Sigmoid colon (tissue), 4 donors: ENCODE measurements around the gene GRAP2.

Experiments used
- POLR2A ChIP-seq, 2 donors: fragments of 450-650 bp; IDR thresholded peaks; one replicate each; pipeline ENCODE4 v1.6.1; 2016; ENCODE audit warnings: antibody characterized with exemption in 2 of 2, mild to moderate bottlenecking in 2 of 2, moderate library complexity in 2 of 2
- POLR2AphosphoS5 ChIP-seq, 4 donors: sonication (generic); formaldehyde crosslinking; IDR thresholded peaks; one replicate each; pipeline ENCODE4 v1.6.1; 2017; ENCODE audit warnings: antibody characterized with exemption in 4 of 4
- TF ChIP-seq, protein P1 (sequence below), 4 experiments: fragments of 450-650 bp in 3 of 4; fragments of 200-600 bp in 1 of 4; IDR thresholded peaks; one replicate each; pipeline ENCODE4 v1.5.1; 2016 to 2019; ENCODE audit warnings: antibody characterized with exemption in 4 of 4, mild to moderate bottlenecking in 3 of 4, moderate library complexity in 2 of 4

- TF ChIP-seq, protein P1, sequence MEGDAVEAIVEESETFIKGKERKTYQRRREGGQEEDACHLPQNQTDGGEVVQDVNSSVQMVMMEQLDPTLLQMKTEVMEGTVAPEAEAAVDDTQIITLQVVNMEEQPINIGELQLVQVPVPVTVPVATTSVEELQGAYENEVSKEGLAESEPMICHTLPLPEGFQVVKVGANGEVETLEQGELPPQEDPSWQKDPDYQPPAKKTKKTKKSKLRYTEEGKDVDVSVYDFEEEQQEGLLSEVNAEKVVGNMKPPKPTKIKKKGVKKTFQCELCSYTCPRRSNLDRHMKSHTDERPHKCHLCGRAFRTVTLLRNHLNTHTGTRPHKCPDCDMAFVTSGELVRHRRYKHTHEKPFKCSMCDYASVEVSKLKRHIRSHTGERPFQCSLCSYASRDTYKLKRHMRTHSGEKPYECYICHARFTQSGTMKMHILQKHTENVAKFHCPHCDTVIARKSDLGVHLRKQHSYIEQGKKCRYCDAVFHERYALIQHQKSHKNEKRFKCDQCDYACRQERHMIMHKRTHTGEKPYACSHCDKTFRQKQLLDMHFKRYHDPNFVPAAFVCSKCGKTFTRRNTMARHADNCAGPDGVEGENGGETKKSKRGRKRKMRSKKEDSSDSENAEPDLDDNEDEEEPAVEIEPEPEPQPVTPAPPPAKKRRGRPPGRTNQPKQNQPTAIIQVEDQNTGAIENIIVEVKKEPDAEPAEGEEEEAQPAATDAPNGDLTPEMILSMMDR (IDR thresholded peaks at IDR 0.05): no peak
- TF ChIP-seq POLR2A (IDR thresholded peaks at IDR 0.05) (no peak), POLR2AphosphoS5 (IDR thresholded peaks at IDR 0.05) (no peak)
These were observed 38.9 kb downstream of the GRAP2 start for GRCh38 chr22:39939830-39940229.
